IPS-15b (cell line): ENCODE data around the gene KAZALD1.

ENCODE experiments used
- H3K27me3 ChIP-seq: one replicate; pipeline ENCODE4 v1.6.1; 2013; ENCODE audit warnings: low read length; ENCODE audit not compliant: control insufficient read depth, insufficient read depth
- H3K36me3 ChIP-seq: one replicate; pipeline ENCODE4 v1.6.1; 2013; ENCODE audit warnings: low read length; ENCODE audit not compliant: control insufficient read depth, insufficient read depth
- H3K4me1 ChIP-seq: one replicate; pipeline ENCODE4 v1.6.1; 2013; ENCODE audit warnings: mild to moderate bottlenecking, low read length; ENCODE audit not compliant: control insufficient read depth, insufficient read depth
- H3K4me3 ChIP-seq: one replicate; pipeline ENCODE4 v1.5.1; 2013; ENCODE audit warnings: low read depth, low read length
- H3K9ac ChIP-seq: one replicate; pipeline ENCODE4 v1.6.1; 2013; ENCODE audit warnings: low read depth, mild to moderate bottlenecking, low read length
- H3K9me3 ChIP-seq: one replicate; pipeline ENCODE4 v1.6.1; 2013; ENCODE audit warnings: mild to moderate bottlenecking, low read length; ENCODE audit not compliant: control insufficient read depth, insufficient read depth

The KAZALD1 gene, protein sequence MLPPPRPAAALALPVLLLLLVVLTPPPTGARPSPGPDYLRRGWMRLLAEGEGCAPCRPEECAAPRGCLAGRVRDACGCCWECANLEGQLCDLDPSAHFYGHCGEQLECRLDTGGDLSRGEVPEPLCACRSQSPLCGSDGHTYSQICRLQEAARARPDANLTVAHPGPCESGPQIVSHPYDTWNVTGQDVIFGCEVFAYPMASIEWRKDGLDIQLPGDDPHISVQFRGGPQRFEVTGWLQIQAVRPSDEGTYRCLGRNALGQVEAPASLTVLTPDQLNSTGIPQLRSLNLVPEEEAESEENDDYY

DNA sequence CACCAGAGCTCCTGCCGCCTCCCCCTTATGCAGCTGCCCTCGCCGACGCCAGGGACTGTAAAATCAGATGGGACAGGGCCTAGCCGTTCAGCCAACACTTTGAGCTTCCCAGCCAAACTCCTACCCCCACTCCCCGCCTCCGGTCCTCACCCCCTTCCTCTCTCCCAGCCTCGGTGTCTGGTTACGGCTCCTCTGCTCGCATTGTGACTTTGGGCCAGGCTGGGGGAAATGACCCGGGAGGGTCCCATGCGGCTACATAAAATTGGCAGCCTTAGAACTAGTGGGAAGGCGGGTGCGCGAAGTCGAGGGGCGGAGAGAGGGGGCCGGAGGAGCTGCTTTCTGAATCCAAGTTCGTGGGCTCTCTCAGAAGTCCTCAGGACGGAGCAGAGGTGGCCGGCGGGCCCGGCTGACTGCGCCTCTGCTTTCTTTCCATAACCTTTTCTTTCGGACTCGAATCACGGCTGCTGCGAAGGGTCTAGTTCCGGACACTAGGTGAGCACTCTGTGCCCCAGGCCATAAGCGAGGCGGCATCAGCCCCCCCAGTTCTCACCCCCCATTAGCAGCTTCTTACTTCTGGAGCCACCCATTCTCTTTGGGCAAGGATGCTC lies at the start of gene KAZALD1:
TSS of gene KAZALD1 (plus strand) at position 366 of the 608 bp plus-strand sequence. CDS start 604 bp downstream, outside the sequence.
- Histone ChIP-seq H3K36me3 (no peaks in the 10 kb centered on the region), H3K4me1 (peaks cover 8% of the 10 kb centered on the region), H3K9me3 (no peaks in the 10 kb centered on the region), H3K27me3 (peaks cover 56% of the 10 kb centered on the region), H3K9ac (peak within 1 kb of the TSS; percentile 94), H3K4me3 (peak within 1 kb of the TSS; percentile 98)

DNA sequence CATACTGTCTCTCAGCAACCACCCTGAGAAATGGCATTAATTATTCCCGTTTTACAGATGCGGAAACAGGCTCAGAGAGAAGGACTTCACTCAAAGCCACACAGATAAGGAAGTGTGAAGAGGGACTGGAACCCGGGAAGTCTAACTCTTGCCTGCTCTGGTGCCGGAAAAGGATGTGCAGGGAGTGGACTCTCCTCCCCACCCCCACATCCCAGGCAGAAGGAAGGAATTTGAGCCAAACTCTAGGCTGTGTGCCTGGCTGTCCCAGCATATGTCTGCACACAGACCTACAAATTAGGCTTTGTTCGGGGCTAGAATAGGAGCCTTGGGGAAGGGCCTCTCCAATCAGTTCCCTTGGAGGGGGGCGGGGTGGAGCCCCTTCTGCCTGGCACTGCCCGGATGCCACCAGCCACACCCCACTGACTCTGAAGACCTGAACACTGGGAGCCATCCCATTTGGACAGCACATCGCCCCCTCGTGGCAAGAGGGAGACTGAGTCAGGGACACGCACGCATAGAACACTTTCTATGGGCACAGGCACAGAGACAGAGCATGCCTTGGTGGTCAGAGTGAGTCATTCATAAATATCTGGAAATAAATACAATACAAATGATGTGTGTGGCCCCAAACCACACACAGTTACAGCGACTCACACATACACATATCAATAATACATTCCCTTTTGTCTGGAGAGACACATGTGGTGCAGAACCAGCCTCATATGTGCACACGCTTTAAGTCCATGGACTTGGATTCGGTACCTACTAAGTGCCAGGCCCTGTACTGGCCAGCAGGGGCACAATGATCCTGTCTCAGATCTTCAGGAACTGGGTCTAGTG lies 49.0 kb upstream of the KAZALD1 start:
- Histone ChIP-seq H3K27me3 (peaks cover 30% of the 10 kb centered on the region), H3K36me3 (no peaks in the 10 kb centered on the region), H3K9me3 (no peaks in the 10 kb centered on the region), H3K9ac (no peak overlapping the region), H3K4me1 (no peaks in the 10 kb centered on the region), H3K4me3 (no peak overlapping the region)

DNA sequence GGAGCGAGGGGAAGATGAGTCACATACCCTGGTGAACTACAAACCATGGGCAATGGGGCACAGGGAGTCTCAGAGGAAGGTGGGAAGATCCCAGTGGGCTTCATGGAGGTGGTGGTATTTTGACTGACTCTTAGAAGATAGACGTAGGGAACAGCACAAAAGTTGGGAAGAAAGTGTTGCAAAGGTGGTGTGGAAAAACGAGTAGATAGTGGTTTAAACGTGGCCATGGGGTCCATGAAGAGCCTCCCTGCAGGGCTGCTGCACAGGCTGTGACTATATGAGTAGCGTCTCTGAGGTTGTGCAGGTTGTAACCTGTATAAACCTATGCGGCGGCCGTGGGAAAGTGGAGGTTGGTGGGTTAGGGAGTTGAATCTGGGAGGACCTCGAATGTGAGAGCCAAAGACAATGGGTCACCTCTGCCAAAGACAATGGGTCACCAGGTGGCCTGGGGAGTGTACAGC lies 48.4 kb upstream of the KAZALD1 start:
- Histone ChIP-seq H3K4me1 (no peaks in the 10 kb centered on the region), H3K9ac (no peak overlapping the region), H3K4me3 (no peak overlapping the region), H3K9me3 (no peaks in the 10 kb centered on the region), H3K36me3 (no peaks in the 10 kb centered on the region), H3K27me3 (peaks cover 37% of the 10 kb centered on the region)

DNA sequence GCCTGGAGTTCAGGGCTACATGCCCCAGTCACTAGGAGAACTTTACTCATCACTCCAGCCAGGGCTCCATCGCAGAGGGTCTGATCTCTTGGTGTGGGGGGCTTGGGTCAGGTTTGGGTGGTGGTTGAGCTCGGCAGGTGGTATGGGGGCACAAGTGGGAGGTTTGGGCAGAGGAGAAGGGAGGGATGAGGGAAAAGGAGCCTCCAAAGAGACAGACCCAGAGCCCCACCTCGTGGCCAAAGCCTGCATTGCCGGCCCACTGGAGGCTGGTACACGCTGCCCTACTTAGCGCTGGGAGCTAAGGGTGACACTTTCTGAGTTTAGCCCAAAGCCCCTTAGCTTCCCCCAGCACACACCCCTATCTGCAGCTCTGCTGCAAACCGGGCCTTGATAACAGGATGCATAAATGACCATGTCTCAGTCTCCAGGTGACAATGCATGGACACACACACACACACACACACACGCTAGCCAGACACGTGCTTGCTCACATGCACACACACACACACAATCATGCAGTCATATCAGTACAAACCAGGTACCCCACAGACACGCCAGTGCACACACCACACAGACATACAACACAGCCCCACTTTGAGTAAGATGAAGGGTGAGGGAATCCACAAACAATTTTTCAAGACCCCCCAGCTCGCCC lies 47.4 kb upstream of the KAZALD1 start:
- Histone ChIP-seq H3K9me3 (no peaks in the 10 kb centered on the region), H3K27me3 (peaks cover 45% of the 10 kb centered on the region), H3K9ac (no peak overlapping the region), H3K4me1 (no peaks in the 10 kb centered on the region), H3K4me3 (no peak overlapping the region), H3K36me3 (no peaks in the 10 kb centered on the region)

DNA sequence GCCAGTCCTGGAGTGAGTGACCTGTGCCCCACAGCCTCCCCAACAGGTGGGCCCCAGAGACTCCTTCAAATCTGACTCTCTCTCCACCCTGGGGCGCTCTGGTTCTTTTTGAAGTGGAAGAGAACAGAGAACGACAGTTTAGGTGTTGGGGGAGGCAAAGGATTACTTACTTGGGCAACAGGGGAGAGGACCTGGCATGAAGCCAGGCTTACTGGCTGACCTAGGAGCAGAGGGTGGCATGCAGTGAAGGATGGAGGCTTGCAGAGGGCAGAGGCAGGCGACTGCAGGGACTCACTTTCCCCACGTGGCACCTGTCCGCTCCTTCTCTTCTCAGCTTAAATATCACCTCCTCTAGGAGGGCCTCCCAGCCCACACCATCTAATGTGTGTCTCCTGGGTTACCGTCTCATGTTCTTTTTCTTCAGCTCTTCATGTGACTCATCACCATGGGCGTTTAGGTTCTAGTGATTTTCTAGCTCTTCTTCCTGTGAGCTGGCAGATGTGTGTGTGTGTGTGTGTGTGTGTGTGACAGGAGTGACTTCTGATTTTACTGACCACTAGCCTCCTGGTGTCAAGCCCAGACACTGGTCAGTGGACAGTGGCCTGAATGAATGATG lies 46.7 kb upstream of the KAZALD1 start:
- no peaks in the 10 kb centered on the region for H3K36me3 ChIP-seq
- no peaks in the 10 kb centered on the region for H3K9me3 ChIP-seq
- no peak overlapping the region for H3K9ac ChIP-seq
- no peak overlapping the region for H3K4me3 ChIP-seq
- peaks cover 51% of the 10 kb centered on the region for H3K27me3 ChIP-seq
- H3K4me1 ChIP-seq: no peaks in the 10 kb centered on the region

DNA sequence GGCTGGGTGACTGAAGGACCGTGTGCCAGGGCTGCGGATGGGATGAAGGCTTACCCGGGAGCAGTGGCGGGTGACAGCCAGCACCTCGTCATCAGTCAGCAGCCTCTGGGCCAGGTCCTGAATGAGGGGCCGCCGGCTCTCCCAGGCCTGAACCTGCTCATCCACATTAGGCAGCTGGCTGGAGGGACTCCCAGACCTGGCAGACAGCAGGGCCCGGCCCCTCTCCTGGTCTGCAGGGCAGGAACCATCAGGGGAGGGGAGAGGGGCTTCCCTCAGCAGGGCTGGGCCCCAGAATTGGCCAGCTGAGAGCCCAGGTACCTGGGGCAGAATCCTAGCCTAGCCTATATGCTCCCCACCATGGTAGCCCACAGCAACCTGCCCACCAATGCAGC lies 46.2 kb upstream of the KAZALD1 start:
- H3K4me1 ChIP-seq: no peaks in the 10 kb centered on the region
- no peak overlapping the region for H3K4me3 ChIP-seq
- H3K27me3 ChIP-seq: peaks cover 53% of the 10 kb centered on the region
- H3K36me3 ChIP-seq: no peaks in the 10 kb centered on the region
- no peaks in the 10 kb centered on the region for H3K9me3 ChIP-seq
- H3K9ac ChIP-seq: no peak overlapping the region

DNA sequence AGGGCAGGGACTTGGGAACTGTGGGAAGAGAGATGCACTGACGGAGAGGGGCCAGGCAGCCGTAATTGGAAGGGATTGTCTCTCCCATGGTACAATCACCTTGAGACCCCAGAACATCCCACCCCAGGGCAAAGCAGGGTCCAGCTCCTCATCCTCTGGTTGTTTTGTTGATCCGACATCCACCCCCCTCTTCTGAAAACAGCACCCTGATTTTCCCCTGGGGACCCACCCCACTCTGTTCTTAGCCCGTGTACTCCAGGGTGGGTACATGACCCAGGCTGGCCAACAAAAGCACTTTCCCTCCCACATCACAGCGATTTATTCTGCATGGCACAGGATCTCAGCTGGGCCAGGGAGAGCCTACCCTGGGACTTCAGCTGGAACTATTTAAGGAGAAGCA lies 45.0 kb upstream of the KAZALD1 start:
- H3K4me1 ChIP-seq: no peaks in the 10 kb centered on the region
- no peak overlapping the region for H3K9ac ChIP-seq
- H3K36me3 ChIP-seq: peaks cover 2% of the 10 kb centered on the region
- no peak overlapping the region for H3K4me3 ChIP-seq
- peaks cover 55% of the 10 kb centered on the region for H3K27me3 ChIP-seq
- no peaks in the 10 kb centered on the region for H3K9me3 ChIP-seq

DNA sequence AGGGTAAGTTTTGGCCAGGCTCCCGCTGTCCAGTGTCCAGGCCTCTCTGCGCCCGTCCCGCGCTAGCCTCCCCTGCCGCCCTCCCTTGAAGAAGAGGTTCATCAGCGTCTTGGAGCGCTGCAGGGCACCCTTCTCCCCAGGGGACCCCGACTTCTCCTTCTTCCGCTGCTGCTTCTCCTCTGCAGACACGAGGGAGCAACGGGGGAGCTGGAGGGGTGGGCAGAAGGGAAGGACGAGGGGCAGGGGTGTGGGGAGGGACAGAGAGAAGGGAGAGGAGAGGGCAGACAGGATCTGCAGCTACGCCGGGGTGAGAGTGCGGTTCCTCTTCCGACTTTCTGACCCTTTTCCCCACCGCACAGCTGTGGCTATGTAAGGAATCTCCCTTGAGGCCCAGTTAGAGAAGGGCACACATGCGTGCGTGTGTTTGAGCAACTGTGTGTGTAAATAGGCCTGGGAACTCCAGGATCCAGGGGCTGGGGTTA lies 43.6 kb upstream of the KAZALD1 start:
- Histone ChIP-seq H3K4me1 (no peaks in the 10 kb centered on the region), H3K9me3 (no peaks in the 10 kb centered on the region), H3K36me3 (peaks cover 2% of the 10 kb centered on the region), H3K27me3 (peaks cover 55% of the 10 kb centered on the region), H3K4me3 (peak overlapping the region; percentile 53), H3K9ac (no peak overlapping the region)

DNA sequence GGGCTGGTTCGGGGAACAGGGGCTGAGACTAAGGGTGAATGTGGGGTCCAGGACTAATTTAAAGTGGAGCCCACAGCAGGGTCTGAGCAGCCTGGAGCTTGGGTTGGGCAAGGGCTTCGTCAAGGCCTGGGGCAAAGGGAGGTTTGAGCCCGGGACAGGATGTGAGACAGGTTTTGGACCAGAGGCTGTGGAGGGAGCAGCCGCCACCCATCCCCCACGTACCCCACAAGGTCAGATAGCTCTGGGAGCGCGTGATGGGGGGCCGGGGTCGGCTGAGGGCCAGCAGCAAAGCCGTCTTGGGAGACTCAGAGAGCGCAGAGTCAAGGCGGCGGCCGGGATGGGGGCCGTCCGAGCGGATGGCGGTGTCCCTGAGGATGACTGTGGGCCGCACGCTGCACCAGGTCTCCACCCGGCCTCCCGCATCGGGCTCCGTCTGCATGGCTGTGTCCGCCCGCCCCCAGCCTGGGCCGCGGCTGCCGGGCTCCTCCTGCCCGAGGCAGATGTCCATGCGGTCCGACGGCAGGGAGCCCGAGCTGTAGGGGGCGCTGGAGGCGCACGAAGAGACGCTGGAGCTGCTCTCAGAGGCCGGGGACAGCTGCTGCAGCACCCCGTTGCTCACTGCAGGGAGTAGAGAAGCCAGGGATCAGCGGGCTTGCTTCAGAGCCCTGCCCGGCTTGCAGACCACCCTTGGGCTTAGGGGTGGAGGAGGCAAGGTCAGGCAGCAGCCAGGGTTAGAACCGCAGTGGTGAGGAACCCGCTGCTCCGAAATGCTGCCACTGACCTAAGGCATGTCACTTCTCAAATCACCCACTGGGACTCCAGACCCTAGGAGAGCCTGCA lies 43.0 kb upstream of the KAZALD1 start:
- Histone ChIP-seq H3K4me1 (no peaks in the 10 kb centered on the region), H3K4me3 (peak overlapping the region; percentile 53), H3K36me3 (peaks cover 2% of the 10 kb centered on the region), H3K27me3 (peaks cover 55% of the 10 kb centered on the region), H3K9ac (no peak overlapping the region), H3K9me3 (no peaks in the 10 kb centered on the region)

DNA sequence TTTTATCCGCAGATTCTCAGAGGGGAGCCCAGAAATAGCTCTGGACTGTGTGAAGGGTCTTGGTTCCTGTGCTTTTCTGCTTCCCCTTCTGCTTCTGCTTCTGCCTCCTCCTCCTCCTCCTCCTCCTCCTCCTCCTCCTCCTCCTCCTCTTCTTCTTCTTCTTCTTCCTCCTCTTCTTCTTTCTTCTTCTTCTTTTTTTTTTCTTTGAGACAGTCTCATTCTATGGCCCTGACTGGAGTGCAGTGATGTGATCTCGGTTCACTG lies 42.4 kb upstream of the KAZALD1 start:
- H3K36me3 ChIP-seq: peaks cover 2% of the 10 kb centered on the region
- peaks cover 55% of the 10 kb centered on the region for H3K27me3 ChIP-seq
- no peaks in the 10 kb centered on the region for H3K4me1 ChIP-seq
- H3K9ac ChIP-seq: no peak overlapping the region
- no peak overlapping the region for H3K4me3 ChIP-seq
- H3K9me3 ChIP-seq: no peaks in the 10 kb centered on the region
